T-helper 17 cell (primary cell): ENCODE data around the gene INPP5A. TPM values are rescaled to one million over a fixed set of nuclear protein-coding genes. Genes with fewer than 3 reads are reported as not detected.
"Not testable (repeated sequence)": the region's sequence is repeated elsewhere in the genome, so short reads cannot be mapped to it uniquely, and the experiment has no call there.

Experiments
- ATAC-seq: fragments of 150-1000 bp; cut with Tn5 transposase; 2 replicates; pipeline ENCODE4 v1.10.0; 2021; ENCODE audit warnings: mild to moderate bottlenecking, moderate library complexity
- DNase-seq, 3 donors: peaks; one replicate each; pipeline versions ENCODE4 v3.0.0 to v3.0.0-alpha.2; 2020 to 2021
- H3K9me3 ChIP-seq: one replicate; pipeline ENCODE4 v1.7.0; 2013; ENCODE audit warnings: low read length, mild to moderate bottlenecking; ENCODE audit not compliant: control insufficient read depth, poor library complexity, severe bottlenecking
- H3K27ac Mint-ChIP-seq: one replicate; pipeline ENCODE4 v1.8.0; 2022; ENCODE audit warnings: mild to moderate bottlenecking, moderate library complexity, mixed read lengths
- H3K27me3 Mint-ChIP-seq: one replicate; pipeline ENCODE4 v1.8.0; 2022; ENCODE audit warnings: mixed read lengths
- H3K36me3 Mint-ChIP-seq: one replicate; pipeline ENCODE4 v1.8.0; 2022; ENCODE audit warnings: low read depth, mixed read lengths
- H3K4me1 Mint-ChIP-seq: one replicate; pipeline ENCODE4 v1.8.0; 2022; ENCODE audit warnings: mild to moderate bottlenecking, mixed read lengths
- H3K4me3 Mint-ChIP-seq: one replicate; pipeline ENCODE4 v1.8.0; 2022; ENCODE audit warnings: mild to moderate bottlenecking, moderate library complexity, mixed read lengths
- total RNA-seq, 4 donors: library from RNA in 2 of 4; stranded (reverse) in 2 of 4; gene quantifications; one replicate each; pipeline ENCODE4 v1.2.3 and lab custom pipeline; 2022 to 2026

The INPP5A gene
- total RNA-seq, 2 donors from 2014 or later = 17.6 to 24.7 TPM

DNA sequence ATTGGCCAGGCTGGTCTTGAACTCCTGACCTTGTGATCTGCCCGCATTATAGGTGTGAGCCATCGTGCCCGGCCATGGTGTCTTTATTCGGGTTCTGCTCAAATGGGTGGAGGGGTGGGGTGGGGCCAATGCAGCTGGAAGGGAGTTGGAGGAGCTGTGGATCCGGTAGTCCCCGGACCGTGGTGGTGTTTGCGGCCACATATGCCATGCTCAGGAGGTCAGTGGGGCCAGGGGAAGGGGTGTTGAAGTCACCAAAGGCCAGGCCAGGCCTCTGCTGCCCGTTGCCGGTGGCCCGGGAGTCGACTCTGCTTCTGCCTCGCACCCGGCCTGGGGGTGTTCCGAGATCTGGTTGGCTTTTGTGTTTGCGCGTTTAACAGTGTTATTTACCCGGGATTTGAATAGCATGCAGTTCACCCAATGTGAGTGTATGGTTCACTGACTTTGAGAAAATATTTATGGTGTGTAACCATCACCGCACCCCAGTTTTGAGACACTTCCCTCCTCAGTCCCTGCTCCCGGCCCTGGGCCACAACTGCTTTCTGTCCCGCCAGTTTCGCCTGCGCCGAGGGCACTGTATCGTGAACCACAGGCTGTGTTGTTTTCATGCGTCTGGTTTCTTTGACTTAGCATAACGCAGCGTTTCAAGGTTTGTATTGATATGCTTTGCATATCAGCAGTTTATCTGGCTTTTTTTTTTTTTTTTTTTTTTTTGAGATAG, 10.7 kb downstream of the INPP5A start:
- peaks cover 40% of the 10 kb centered on the region for H3K4me1 Mint-ChIP-seq
- no peaks in the 10 kb centered on the region for H3K27me3 Mint-ChIP-seq
- no peak overlapping the region for H3K4me3 Mint-ChIP-seq
- DNase-seq (no peak), ATAC-seq (no peak)
- H3K27ac Mint-ChIP-seq = peak overlapping the region; percentile 54
- H3K9me3 ChIP-seq = no peaks in the 10 kb centered on the region
- H3K36me3 Mint-ChIP-seq = peaks cover 2% of the 10 kb centered on the region

- ATAC-seq (no peak), DNase-seq (no peak)
- Mint-ChIP-seq H3K36me3 (peaks cover 2% of the 10 kb centered on the region), H3K27ac (no peak overlapping the region), H3K27me3 (no peaks in the 10 kb centered on the region), H3K4me3 (no peak overlapping the region), H3K4me1 (peaks cover 39% of the 10 kb centered on the region)
- no peaks in the 10 kb centered on the region for H3K9me3 ChIP-seq
Measured at GRCh38 chr10:132548869-132549268, 11.3 kb downstream of the INPP5A start.

DNA sequence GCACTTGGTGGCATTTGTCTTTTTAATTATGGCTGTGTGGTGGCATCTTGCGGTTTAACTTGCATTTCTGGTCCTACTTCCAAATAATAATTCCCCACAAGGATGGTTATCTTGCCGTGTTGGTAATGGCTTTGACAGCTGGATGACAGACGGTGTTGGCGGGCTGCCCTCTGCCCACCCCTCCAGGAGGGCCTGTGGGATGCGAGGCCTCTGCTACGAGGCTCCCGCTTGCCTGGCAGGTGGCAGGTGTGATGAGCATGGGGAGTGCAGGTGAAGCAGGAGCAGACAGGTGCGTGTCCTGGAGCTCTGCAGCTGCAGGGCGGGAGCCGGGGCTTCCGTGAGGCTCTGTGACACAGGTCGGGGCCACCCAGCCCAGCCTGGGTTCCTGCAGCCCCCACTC, 11.8 kb downstream of the INPP5A start:
- H3K9me3 ChIP-seq = no peaks in the 10 kb centered on the region
- DNase-seq (no peak), ATAC-seq (no peak)
- no peak overlapping the region for H3K4me3 Mint-ChIP-seq
- peaks cover 2% of the 10 kb centered on the region for H3K36me3 Mint-ChIP-seq
- no peak overlapping the region for H3K27ac Mint-ChIP-seq
- peaks cover 34% of the 10 kb centered on the region for H3K4me1 Mint-ChIP-seq
- H3K27me3 Mint-ChIP-seq = no peaks in the 10 kb centered on the region

DNA sequence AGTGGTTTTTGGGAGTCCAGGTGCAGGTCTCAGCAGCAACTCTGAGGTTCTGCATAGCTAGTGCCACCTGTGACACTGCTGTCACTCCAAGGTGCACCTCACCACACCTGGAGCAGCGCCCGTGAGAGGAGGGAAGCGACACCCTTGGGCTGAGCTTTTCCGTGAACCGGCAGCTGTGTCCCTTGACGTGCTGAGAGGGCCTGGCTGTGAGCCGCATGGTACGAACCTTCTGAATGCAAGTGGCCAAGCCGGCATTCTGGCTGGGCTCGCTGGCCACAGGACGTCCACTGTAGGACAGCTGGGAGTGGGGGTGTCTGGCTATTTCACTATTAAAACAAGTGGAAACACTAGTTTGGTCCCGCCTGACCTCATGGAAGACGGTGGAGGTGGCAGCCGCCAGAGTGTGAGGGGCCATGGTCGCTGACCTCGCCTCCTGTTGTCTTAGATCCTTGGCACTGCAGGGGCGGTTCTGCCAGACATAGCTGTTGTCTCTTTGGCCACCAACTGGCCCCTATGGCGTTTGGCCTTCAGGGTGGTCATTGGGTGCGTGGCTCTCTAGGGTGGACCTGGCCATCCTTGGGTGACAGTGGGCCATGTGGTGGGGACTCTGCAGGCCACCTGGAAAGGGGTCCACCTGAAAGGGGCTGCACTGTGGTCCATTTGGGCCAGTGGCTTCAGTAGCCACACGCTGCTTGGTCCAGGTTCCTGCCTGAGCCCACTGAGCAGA, 12.9 kb downstream of the INPP5A start:
- Mint-ChIP-seq H3K4me3 (peak overlapping the region; percentile 25), H3K36me3 (no peaks in the 10 kb centered on the region), H3K4me1 (peaks cover 24% of the 10 kb centered on the region), H3K27ac (no peak overlapping the region), H3K27me3 (no peaks in the 10 kb centered on the region)
- ATAC-seq (no peak), DNase-seq (no peak)
- no peaks in the 10 kb centered on the region for H3K9me3 ChIP-seq

DNA sequence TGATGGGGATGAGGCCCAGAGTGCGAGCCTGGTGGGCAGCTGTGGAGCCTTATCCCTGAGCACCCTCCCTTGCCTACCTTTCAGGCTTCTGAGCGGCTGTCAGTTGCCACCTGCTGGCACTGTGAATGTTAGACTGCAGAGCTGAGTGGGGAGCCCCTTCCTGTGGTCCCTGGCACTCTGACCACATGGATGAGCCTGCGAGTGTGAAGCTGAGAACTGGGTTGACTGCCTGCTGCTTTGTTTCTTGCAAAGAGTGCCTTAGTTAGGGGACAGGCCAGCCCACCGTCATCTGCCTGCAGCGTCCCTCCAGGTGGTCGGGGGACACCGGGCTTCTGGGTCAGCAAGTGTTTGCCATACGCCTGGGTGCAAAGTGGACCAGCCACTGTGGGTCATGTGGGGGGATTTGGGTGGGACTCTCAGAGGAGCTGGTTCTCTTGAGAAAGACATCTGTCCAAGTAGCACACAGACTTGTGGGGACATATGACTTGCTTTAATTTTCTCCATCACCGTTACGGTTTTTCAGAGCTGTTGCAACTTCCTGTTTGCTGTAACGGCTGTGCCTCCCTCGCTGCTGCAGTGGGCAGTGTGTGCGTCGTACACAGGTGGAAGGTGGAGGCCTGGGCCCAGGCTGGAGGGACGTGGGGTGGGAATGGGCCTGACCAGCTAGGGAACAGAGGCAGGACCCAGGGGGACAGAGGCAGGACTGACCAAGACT, 13.7 kb downstream of the INPP5A start:
- Mint-ChIP-seq H3K4me3 (peak overlapping the region; percentile 79), H3K27me3 (no peaks in the 10 kb centered on the region), H3K36me3 (no peaks in the 10 kb centered on the region), H3K4me1 (peaks cover 22% of the 10 kb centered on the region), H3K27ac (peak overlapping the region; percentile 69)
- peak; percentile 58 for ATAC-seq
- no peak for DNase-seq
- H3K9me3 ChIP-seq = no peaks in the 10 kb centered on the region

DNA sequence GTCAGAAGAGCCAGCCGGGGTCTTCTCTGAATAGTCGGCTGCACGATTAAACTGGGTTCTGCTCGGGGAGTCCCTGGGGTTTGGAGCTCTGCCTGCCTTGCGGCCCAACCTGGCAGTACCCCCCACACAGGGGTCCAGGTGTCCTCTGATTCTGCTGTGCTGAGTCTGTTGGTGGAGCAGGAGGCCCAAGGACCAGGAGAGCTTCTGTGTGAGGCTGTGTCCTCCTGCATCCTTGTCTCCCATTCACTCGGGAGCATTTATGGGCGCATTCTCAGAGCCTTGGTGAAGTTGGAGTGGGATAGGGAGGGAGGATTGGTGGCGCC, 14.2 kb downstream of the INPP5A start:
- H3K9me3 ChIP-seq = no peaks in the 10 kb centered on the region
- Mint-ChIP-seq H3K4me1 (peaks cover 25% of the 10 kb centered on the region), H3K36me3 (no peaks in the 10 kb centered on the region), H3K27ac (peak overlapping the region; percentile 69), H3K4me3 (peak overlapping the region; percentile 79), H3K27me3 (no peaks in the 10 kb centered on the region)
- ATAC-seq (peak; percentile 2), DNase-seq (no peak)

- not testable (repeated sequence) for H3K9me3 ChIP-seq, H3K27me3 Mint-ChIP-seq, H3K4me3 Mint-ChIP-seq, H3K36me3 Mint-ChIP-seq, H3K27ac Mint-ChIP-seq, ATAC-seq, DNase-seq
- peaks cover 26% of the 10 kb centered on the region for H3K4me1 Mint-ChIP-seq
Measured at GRCh38 chr10:132552635-132553034, 15.0 kb downstream of the INPP5A start.

DNA sequence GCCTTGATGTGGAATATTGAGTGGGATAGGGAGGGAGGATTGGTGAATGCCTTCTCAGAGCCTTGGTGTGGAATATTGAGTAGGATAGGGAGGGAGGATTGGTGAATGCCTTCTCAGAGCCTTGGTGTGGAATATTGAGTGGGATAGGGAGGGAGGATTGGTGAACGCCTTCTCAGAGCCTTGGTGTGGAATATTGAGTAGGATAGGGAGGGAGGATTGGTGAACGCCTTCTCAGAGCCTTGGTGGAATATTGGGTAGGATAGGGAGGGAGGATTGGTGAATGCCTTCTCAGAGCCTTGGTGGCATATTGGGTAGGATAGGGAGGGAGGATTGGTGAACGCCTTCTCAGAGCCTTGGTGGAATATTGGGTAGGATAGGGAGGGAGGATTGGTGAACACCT, 16.0 kb downstream of the INPP5A start:
- ATAC-seq, H3K9me3 ChIP-seq, H3K36me3 Mint-ChIP-seq, H3K27me3 Mint-ChIP-seq, H3K4me3 Mint-ChIP-seq, DNase-seq, H3K27ac Mint-ChIP-seq: not testable (repeated sequence)
- H3K4me1 Mint-ChIP-seq = peaks cover 26% of the 10 kb centered on the region

DNA sequence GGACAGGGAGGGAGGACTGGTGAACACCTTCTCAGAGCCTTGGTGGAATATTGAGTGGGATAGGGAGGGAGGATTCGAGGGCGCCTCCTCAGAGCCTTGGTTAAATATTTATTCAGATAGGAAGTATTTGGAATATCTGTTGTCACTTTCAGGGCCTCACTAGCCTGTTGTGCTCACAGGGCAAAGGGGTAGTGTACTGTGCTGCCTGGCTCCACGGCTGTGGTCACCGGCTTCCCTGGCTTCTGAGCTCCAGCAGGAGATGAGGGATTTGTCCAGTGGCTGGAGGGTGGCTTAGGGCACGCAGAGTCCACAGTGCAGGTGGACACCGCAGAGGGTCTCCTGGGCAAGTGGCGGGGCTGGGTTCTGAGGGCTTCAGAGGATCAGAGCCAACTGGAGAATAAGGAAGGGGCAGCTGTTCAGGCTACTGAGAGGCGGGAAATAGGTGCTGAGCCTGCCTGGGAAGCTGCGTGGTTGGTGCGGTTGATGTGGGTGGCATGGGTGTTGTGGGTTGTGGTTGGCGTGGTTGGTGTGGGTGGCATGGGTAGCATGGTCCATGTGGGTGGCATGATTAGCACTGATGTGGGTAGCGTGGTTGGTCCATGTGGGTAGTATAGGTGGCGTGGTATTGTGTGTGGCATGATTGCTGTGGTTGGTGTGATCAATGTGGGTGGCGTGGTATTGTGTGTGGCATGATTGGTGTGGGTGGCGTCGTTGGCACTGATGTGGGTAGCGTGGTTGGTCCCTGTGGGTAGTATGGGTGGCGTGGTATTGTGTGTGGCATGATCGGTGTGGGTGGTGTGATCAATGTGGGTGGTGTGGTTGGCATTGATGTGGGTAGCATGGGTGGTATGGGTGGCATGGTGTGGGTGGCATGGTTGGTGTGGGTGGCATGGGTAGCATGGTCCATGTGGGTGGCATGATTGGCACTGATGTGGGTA, 16.7 kb downstream of the INPP5A start:
- Mint-ChIP-seq H3K4me3 (no peak overlapping the region), H3K36me3 (no peaks in the 10 kb centered on the region), H3K27me3 (no peaks in the 10 kb centered on the region), H3K27ac (no peak overlapping the region), H3K4me1 (peaks cover 27% of the 10 kb centered on the region)
- ATAC-seq (no peak), DNase-seq (no peak)
- no peaks in the 10 kb centered on the region for H3K9me3 ChIP-seq

DNA sequence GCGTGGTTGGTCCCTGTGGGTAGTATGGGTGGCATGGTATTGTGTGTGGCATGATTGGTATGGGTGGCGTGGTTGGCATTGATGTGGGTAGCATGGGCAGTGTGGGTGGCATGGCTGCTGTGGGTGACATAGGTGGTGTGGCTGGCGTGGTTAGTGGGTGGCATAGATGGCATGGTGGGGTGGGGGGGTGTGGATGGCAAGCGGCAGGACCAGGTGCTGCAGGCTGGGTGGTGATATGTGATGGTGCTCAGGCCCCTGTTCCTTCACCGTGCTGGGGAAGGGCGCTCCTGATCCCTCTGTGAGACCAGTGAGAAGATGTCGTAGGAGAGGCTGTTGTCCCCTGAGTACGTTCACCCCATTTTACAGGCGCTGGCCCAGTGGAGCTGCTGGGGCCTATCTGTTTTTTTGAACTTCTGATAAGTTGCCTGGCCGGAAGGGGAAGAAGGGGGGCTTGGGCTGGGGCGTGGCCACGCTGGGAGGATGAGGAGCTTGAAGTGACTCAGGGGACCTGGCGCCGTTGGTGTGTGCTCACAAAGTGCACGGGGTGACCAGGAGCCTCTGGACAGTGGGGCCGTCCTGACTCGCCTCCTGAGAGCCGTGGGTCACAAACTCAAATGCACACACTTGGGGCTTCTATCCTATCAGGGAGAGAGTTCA, 17.5 kb downstream of the INPP5A start:
- Mint-ChIP-seq H3K36me3 (no peaks in the 10 kb centered on the region), H3K4me3 (no peak overlapping the region), H3K4me1 (peaks cover 32% of the 10 kb centered on the region), H3K27ac (no peak overlapping the region), H3K27me3 (no peaks in the 10 kb centered on the region)
- no peaks in the 10 kb centered on the region for H3K9me3 ChIP-seq
- no peak for DNase-seq
- ATAC-seq = peak; percentile 47

- DNase-seq (no peak), ATAC-seq (peak; percentile 40)
- no peak overlapping the region for H3K4me3 Mint-ChIP-seq
Measured at GRCh38 chr10:132555648-132556575, 18.3 kb downstream of the INPP5A start.

More at GRCh38 chr10:132555648-132556575, 18.3 kb downstream of the INPP5A start:
- Mint-ChIP-seq H3K36me3 (no peaks in the 10 kb centered on the region), H3K27me3 (no peaks in the 10 kb centered on the region), H3K4me1 (peaks cover 27% of the 10 kb centered on the region), H3K27ac (peak overlapping the region; percentile 24)
- H3K9me3 ChIP-seq = no peaks in the 10 kb centered on the region
